Activated T-helper 1 cell treated with anti-CD3 and anti-CD28 coated beads, Interleukin-2, amount 50 U/mL, for 16 hours (primary cell): ENCODE measurements around the gene CHN2.

Experiments
- DNase-seq, 2 donors: peaks; one replicate each; pipeline ENCODE4 v3.0.0-alpha.2; 2020; ENCODE audit warnings: low read depth in 1 of 2, low spot score in 1 of 2

CHN2 gene

DNA sequence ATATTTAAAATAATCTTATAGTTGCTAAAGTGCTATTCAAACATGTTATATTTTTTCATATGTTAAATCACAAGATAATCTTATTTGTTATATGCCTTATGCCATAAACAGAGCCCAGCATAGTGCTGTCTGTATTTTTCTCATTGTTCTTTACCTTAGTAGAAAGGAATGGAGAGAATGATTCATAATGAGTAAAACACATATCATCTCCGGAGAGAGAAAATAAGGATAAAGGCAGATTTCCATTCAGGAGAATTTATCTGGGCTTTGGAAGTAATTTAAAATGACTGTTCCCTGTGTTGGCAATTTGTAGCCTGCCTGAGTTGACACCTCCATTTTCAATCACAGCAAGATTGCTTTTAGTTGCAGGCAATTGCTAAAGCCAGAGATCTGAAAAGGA, 30.2 kb downstream of the CHN2 start:
- no peak for DNase-seq

- no peak for DNase-seq
Measured at GRCh38 chr7:29228289-29229011, 33.9 kb downstream of the CHN2 start.

DNA sequence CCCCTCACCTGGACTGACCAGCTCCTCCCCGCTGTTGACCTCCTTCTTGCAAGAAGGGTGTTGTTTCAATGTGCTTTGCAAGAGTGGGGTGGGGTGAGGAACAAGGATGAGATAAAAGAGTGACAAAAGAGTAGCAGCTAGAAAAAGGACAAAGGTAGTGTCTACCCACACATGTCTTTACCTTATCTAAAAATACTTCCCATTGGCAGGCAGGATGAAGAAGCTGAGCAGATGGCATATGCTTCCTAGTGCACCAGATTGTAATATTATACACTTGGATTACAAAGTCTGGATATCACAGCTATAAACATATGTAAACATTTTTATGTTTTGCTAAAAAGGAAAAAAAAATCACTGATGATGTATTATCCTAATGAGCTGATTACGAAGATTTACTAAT, 34.5 kb downstream of the CHN2 start:
- no peak for DNase-seq

- DNase-seq, result no peak
Measured at GRCh38 chr7:29229946-29230345, 35.4 kb downstream of the CHN2 start.

GRCh38 chr7:29230871-29231345, 36.3 kb downstream of the CHN2 start:
- DNase-seq, result no peak

DNA sequence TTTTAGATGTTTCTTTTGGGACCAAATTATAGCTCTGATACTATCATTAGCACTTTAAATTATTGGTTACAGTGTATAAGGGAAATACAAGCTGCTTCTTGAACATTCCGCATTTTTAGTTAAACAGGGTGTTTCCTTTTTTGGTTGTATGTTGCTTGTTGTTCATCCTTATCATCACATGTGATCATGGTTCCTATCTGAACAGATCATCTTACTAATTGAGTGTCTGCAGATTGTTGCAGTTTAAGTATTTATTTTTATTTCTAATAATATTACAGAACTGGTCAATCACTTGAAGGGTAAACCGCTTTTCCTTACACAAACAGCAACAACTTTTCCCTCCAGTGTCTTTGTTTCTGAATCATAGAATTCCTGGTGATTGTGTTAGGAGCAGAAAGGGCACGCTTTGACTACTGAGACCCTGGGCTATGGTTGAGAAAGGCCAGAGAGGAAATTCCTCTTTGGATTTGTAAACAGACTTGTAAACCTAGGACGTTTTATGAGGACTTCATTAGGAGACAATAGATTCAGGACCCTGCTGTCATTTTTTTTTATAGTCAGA, 37.2 kb downstream of the CHN2 start:
- no peak for DNase-seq

GRCh38 chr7:29234438-29234837, 39.9 kb downstream of the CHN2 start:
- no peak for DNase-seq

- DNase-seq, result no peak
Measured at GRCh38 chr7:29236071-29236580, 41.6 kb downstream of the CHN2 start.

DNA sequence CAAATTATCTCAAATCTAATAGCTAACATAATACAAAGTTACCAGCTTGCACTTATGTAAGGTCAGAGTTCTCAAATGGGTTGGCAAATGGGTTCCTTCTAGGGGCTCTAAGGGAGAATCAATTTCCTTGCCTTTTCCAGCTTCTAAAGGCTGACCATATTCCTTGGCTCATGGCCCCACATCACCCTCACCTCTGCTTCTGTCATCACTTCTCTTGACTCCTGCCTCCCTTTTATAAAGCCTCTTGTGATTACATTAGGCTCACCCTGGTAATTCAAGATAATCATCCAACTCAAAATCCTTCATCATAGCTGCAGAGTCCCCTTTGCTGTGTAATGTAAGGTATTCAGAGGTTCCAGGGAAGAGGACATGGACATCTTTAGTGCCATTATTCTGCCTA, 42.1 kb downstream of the CHN2 start:
- no peak for DNase-seq

- DNase-seq, result no peak
Measured at GRCh38 chr7:29237489-29237888, 42.9 kb downstream of the CHN2 start.

DNA sequence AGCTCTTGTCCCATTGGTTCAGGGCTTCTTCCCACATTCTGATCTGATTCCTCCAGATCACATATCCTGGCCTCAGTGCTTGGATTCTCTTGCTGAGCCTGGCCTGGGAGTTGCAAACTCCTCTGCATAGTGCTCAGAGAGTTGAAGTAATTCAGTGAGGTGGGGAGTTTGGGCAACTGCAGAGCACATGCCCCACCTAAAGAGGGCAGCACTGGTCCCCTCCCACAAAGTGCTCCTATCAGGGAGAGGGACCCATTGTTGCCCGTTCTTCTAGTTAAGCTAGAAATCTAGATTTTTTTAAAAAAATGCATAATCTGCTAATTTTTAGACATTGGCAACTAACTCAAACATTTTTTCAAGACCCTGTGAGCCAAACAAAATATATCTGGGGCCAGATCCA, 45.1 kb downstream of the CHN2 start:
- no peak for DNase-seq

GRCh38 chr7:29242265-29242664, 47.7 kb downstream of the CHN2 start:
- DNase-seq, result no peak

GRCh38 chr7:29243910-29244655, 49.5 kb downstream of the CHN2 start:
- peak in 1 of 2 donors; percentile 13 for DNase-seq

DNA sequence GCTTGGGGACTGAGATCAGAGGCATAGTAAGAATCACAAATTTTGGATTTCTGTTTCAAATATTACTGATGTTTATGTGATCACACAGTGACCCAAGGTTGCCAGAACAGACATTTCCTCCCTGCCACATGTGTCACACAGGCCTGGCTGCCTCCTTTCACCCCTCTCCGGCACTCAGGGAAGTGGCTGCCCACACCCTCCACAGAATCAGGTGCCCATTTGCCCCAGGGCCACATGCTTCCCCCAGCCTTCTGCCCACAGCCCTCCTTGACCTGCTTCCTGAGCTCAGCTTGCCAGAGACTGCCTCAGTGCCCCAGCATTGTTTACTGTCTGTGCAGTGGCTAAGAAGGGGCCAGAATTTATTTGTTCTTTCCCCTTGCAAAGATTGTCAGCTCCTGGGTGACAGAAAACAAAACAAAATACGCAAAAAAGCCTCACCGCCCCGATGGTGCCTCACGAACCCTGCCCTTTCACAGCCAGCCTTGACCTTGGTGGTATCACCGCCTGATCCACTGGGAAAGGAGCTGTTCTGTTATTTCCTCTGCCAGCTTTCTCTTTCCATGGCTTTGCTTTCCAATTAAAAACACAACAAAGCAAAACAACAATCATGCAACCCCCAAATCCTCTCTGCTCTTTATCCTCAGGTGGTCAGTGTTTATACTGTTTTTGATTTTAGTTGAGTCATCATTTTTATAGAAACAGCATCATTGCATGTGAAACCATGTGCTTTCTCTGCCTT, 52.8 kb downstream of the CHN2 start:
- no peak for DNase-seq

DNA sequence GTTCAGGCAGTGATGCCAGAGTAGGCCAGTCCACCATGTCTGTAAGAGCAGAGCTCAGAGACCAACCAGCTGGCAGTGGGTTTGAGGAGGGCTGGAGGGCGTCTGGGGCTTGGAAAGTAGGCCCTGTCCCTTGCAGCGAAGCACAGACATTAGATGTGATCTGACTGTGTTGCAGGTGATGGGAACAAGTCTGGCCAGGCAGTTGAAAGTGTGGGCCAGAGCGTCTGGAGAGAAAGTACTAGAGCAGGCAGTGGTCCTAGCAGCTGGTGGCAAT, 53.3 kb downstream of the CHN2 start:
- DNase-seq, result no peak

- no peak for DNase-seq
Measured at GRCh38 chr7:29248713-29249382, 54.3 kb downstream of the CHN2 start.

- no peak for DNase-seq
Measured at GRCh38 chr7:29249383-29249750, 54.8 kb downstream of the CHN2 start.

GRCh38 chr7:29249860-29250259, 55.3 kb downstream of the CHN2 start:
- no peak for DNase-seq

- DNase-seq, result no peak
Measured at GRCh38 chr7:29253225-29253624, 58.6 kb downstream of the CHN2 start.

- no peak for DNase-seq
Measured at GRCh38 chr7:29254591-29254990, 60.0 kb downstream of the CHN2 start.

DNA sequence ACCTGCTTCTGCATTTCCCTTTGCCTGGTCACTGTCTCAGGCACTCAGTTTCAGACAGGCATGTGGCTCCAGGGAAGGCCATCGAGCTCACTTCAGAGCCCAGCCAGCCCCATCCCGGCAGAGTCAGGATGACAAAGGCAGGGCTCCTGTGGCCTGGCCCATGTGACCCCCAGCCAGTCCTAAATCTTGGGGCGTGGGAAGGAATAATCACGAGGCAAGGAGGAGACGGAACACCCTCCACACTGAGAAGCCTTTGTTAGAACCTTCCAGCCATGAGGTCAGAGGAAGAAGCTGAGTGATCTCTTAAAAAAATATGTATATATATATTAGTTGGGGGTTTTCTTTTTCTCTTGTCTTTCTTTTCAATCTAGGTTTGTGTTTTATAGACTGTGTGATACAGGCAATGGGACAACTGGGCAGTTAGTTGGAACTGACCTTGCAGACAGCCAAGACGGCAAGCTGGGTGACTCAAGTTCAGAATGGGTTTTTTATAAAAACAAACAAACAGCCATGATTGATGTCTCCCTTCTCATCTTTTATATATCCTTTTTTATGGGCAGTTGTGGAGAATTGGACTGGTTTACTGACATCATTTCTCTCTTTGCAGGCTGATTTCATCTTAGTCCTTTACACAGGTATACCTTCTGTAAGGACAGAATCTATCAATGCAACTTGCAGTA, 60.8 kb downstream of the CHN2 start:
- DNase-seq, result no peak
